Peyer's patch (tissue), 4 donors: ENCODE data around the gene MSLN. TPM values are rescaled to one million over a fixed set of nuclear protein-coding genes. Genes with fewer than 3 reads are reported as not detected.

Experiments
- DNase-seq, 3 donors: peaks; one replicate each; pipeline ENCODE4 v3.0.0-alpha.2; 2017 to 2019
- H3K27ac ChIP-seq, 4 donors: fragments of 200-600 bp; sonication (generic); one replicate each; pipeline ENCODE4 v1.5.1; 2016 to 2019
- H3K27me3 ChIP-seq, 2 donors: fragments of 200-600 bp; sonication (generic); one replicate each; pipeline ENCODE4 v1.5.1; 2019
- H3K36me3 ChIP-seq, 3 donors: fragments of 200-600 bp; sonication (generic); one replicate each; pipeline ENCODE4 v1.5.1; 2016 to 2019
- H3K4me1 ChIP-seq, 4 donors: fragments of 200-600 bp; sonication (generic); one replicate each; pipeline ENCODE4 v1.5.1; 2016 to 2019
- H3K4me3 ChIP-seq, 4 donors: fragments of 200-600 bp; sonication (generic); 1 replicate in 3 of 4; 2 replicates in 1 of 4; pipeline ENCODE4 v1.5.1; 2016 to 2019; ENCODE audit warnings: mild to moderate bottlenecking in 1 of 4
- H3K9me3 ChIP-seq, 4 donors: fragments of 200-600 bp; sonication (generic); one replicate each; pipeline ENCODE4 v1.5.1; 2016 to 2019; ENCODE audit warnings: mild to moderate bottlenecking in 1 of 4
- CTCF ChIP-seq, 6 experiments: fragments of 450-650 bp in 4 of 6; fragments of 200-600 bp in 2 of 6; sonication (generic) in 1 of 6; IDR thresholded peaks; one replicate each; pipeline ENCODE4 v1.5.1; 2017 to 2019; ENCODE audit warnings: antibody characterized with exemption in 6 of 6, mild to moderate bottlenecking in 3 of 6, moderate library complexity in 1 of 6
- POLR2A ChIP-seq, 2 donors: fragments of 450-650 bp; IDR thresholded peaks; one replicate each; pipeline ENCODE4 v1.5.1; 2017; ENCODE audit warnings: antibody characterized with exemption in 2 of 2, mild to moderate bottlenecking in 2 of 2, moderate library complexity in 2 of 2
- total RNA-seq, 4 donors: library from RNA; depleted of rRNA; stranded (reverse); fragments of >200 nt; gene quantifications; one replicate each; pipeline ENCODE4 v1.1.0, GENCODE V29; 2016

MSLN gene
- total RNA-seq, 4 donors from 2014 or later: 2.6 to 7.7 (median 5.4) TPM; not detected in 1

- no peak overlapping the region for H3K27ac ChIP-seq
- H3K4me3 ChIP-seq: no peak overlapping the region
- H3K36me3 ChIP-seq: no peaks in the 10 kb centered on the region
- no peak for TF ChIP-seq POLR2A (IDR thresholded peaks at IDR 0.05)
- no peak for TF ChIP-seq CTCF (IDR thresholded peaks at IDR 0.05)
- H3K4me1 ChIP-seq: no peaks in the 10 kb centered on the region
- DNase-seq: no peak
- no peaks in the 10 kb centered on the region for H3K27me3 ChIP-seq
- H3K9me3 ChIP-seq: no peaks in the 10 kb centered on the region
Observed at GRCh38 chr16:776824-777223, 16.3 kb downstream of the MSLN start.

- no peaks in the 10 kb centered on the region for H3K4me1 ChIP-seq
- H3K27ac ChIP-seq: no peak overlapping the region
- H3K4me3 ChIP-seq: no peak overlapping the region
- no peaks in the 10 kb centered on the region for H3K36me3 ChIP-seq
- H3K27me3 ChIP-seq: no peaks in the 10 kb centered on the region
- TF ChIP-seq POLR2A (IDR thresholded peaks at IDR 0.05) (no peak), CTCF (IDR thresholded peaks at IDR 0.05) (no peak)
- DNase-seq: no peak
- no peaks in the 10 kb centered on the region for H3K9me3 ChIP-seq
Observed at GRCh38 chr16:777826-778225, 17.3 kb downstream of the MSLN start.

GRCh38 chr16:778447-778846 lies 17.9 kb downstream of the MSLN start:
- H3K27ac ChIP-seq: no peak overlapping the region
- H3K27me3 ChIP-seq: no peaks in the 10 kb centered on the region
- no peaks in the 10 kb centered on the region for H3K4me1 ChIP-seq
- DNase-seq: no peak
- no peaks in the 10 kb centered on the region for H3K36me3 ChIP-seq
- no peaks in the 10 kb centered on the region for H3K9me3 ChIP-seq
- TF ChIP-seq CTCF (IDR thresholded peaks at IDR 0.05) (no peak), POLR2A (IDR thresholded peaks at IDR 0.05) (no peak)
- H3K4me3 ChIP-seq: no peak overlapping the region

- H3K4me3 ChIP-seq: no peak overlapping the region
- no peaks in the 10 kb centered on the region for H3K9me3 ChIP-seq
- DNase-seq: no peak
- H3K4me1 ChIP-seq: no peaks in the 10 kb centered on the region
- H3K27ac ChIP-seq: no peak overlapping the region
- TF ChIP-seq POLR2A (IDR thresholded peaks at IDR 0.05) (no peak), CTCF (IDR thresholded peaks at IDR 0.05) (no peak)
- no peaks in the 10 kb centered on the region for H3K36me3 ChIP-seq
- H3K27me3 ChIP-seq: no peaks in the 10 kb centered on the region
Observed at GRCh38 chr16:778909-779527, 18.5 kb downstream of the MSLN start.

- Histone ChIP-seq H3K36me3 (no peaks in the 10 kb centered on the region), H3K27ac (no peak overlapping the region), H3K9me3 (no peaks in the 10 kb centered on the region), H3K4me3 (no peak overlapping the region), H3K27me3 (no peaks in the 10 kb centered on the region), H3K4me1 (no peaks in the 10 kb centered on the region)
- DNase-seq: no peak
- TF ChIP-seq CTCF (IDR thresholded peaks at IDR 0.05): no peak
- TF ChIP-seq POLR2A (IDR thresholded peaks at IDR 0.05): no peak
Observed at GRCh38 chr16:779561-779960, 19.0 kb downstream of the MSLN start.

GRCh38 chr16:780296-780695 lies 19.8 kb downstream of the MSLN start:
- DNase-seq: no peak
- no peak for TF ChIP-seq CTCF (IDR thresholded peaks at IDR 0.05)
- no peak for TF ChIP-seq POLR2A (IDR thresholded peaks at IDR 0.05)
- Histone ChIP-seq H3K9me3 (no peaks in the 10 kb centered on the region), H3K4me1 (peaks cover 0 to under 1% (median 0%) of the 10 kb centered on the region in 4 donors), H3K36me3 (no peaks in the 10 kb centered on the region), H3K27me3 (no peaks in the 10 kb centered on the region), H3K4me3 (no peak overlapping the region), H3K27ac (no peak overlapping the region)
